Adrenal gland (tissue), 12 donors: ENCODE results near the gene HLF. TPM values are rescaled to one million over a fixed set of nuclear protein-coding genes. Genes with fewer than 3 reads are reported as not detected.

Source experiments
- DNase-seq, 7 donors: peaks; one replicate each; pipeline ENCODE4 v3.0.0-alpha.2; 2019 to 2020
- H3K27ac ChIP-seq, 5 donors: fragments of 200-600 bp; sonication (generic) in 4 of 5; 1 replicate in 3 of 5; 2 replicates in 2 of 5; pipeline versions ENCODE4 v1.5.1 to v1.8.0; 2016 to 2020; ENCODE audit warnings: mild to moderate bottlenecking in 1 of 5
- H3K27me3 ChIP-seq: fragments of 200-600 bp; 2 replicates; pipeline ENCODE4 v1.8.0; 2021
- H3K36me3 ChIP-seq, 2 donors: fragments of 200-600 bp; replicated peaks in 1 of 2; 1 replicate in 1 of 2; 2 replicates in 1 of 2; pipeline versions ENCODE4 v1.5.1 to v1.8.0; 2018 to 2022
- H3K4me1 ChIP-seq, 2 donors: fragments of 200-600 bp; replicated peaks in 1 of 2; 1 replicate in 1 of 2; 2 replicates in 1 of 2; pipeline versions ENCODE4 v1.5.1 to v1.8.0; 2018 to 2021
- H3K4me3 ChIP-seq, 4 donors: fragments of 200-600 bp; sonication (generic) in 3 of 4; one replicate each; pipeline ENCODE4 v1.5.1; 2016 to 2018
- H3K9me3 ChIP-seq, 3 donors: fragments of 200-600 bp; sonication (generic) in 1 of 3; replicated peaks in 1 of 3; 1 replicate in 2 of 3; 2 replicates in 1 of 3; pipeline versions ENCODE4 v1.5.1 to v1.8.0; 2016 to 2021
- CTCF ChIP-seq, 6 experiments: fragments of 450-650 bp in 4 of 6; fragments of 200-600 bp in 2 of 6; sonication (generic) in 1 of 6; IDR thresholded peaks; 1 replicate in 5 of 6; 2 replicates in 1 of 6; pipeline versions ENCODE4 v1.5.1 to v1.8.0; 2016 to 2021; ENCODE audit warnings: antibody characterized with exemption in 6 of 6, mild to moderate bottlenecking in 2 of 6, moderate library complexity in 1 of 6
- POLR2A ChIP-seq, 2 donors: fragments of 450-650 bp; IDR thresholded peaks; one replicate each; pipeline ENCODE4 v1.6.1; 2017; ENCODE audit warnings: antibody characterized with exemption in 2 of 2, mild to moderate bottlenecking in 2 of 2, moderate library complexity in 1 of 2
- WGBS, 4 donors: extraction: QIAGEN DNeasy Blood & Tissue Kit in 2 of 4; methylation state at CpG; one replicate each; pipeline versions ENCODE4 v1.1.5 to v1.1.7; 2013 to 2017; 5-methylcytosine and 5-hydroxymethylcytosine counted together
- intact Hi-C, 2 donors: fragments of 100-400 bp; cut with DNase I; formaldehyde crosslinking; loops; one replicate each; pipeline versions ENCODE4 v1.14.1 to v1.15.0; 2022 to 2023
- polyA plus RNA-seq, 3 donors: library from polyadenylated mRNA; stranded (reverse); fragments of 200-250 nt in 2 of 3; fragments of 350-450 nt in 1 of 3; fragmentation: Illumina TruSeq in 1 of 3; extraction: RNeasy Lipid Tissue Mini Kit (QIAGEN cat#74804) in 1 of 3; gene quantifications; one replicate each; pipeline ENCODE4 v1.2.3, GENCODE V29; 2013 to 2014
- total RNA-seq, 9 donors: library from RNA; depleted of rRNA in 4 of 9; stranded (reverse); fragments of >200 nt in 4 of 9; fragments of 120-200 nt in 1 of 9; fragmentation: NEBNext Ultra II Directional in 1 of 9; extraction: Animal tissue kit (Norgen Biotek cat#: 25700) in 1 of 9; gene quantifications; one replicate each; pipeline versions ENCODE4 v1.1.0 to v1.2.4, GENCODE V29; 2013 to 2023
- donor health status: healthy with polysubstance abuse.
- donor health status: Bipolar disorder and iron deficiency.
- donor health status: DM: yes; HTN: yes; CAD: no.
- donor health status: DM: no; HTN: no; CAD: no.
- donor health status: DM: no; HTN: no; CAD: no.
- donor health status: DM: yes; HTN: yes; CAD: no.

Gene HLF
- total and polyA plus RNA-seq, 12 donors, result 1.3 to 74.3 (median 27.0) TPM

GRCh38 chr17:55317284-55317683 lies 52.5 kb downstream of the HLF start:
- H3K4me1 ChIP-seq, result no peaks in the 10 kb centered on the region
- H3K27ac ChIP-seq, result no peak overlapping the region
- TF ChIP-seq POLR2A (IDR thresholded peaks at IDR 0.05) (no peak), CTCF (IDR thresholded peaks at IDR 0.05) (no peak)
- DNase-seq, result no peak
- no peak overlapping the region for H3K4me3 ChIP-seq
- H3K27me3 ChIP-seq, result no peaks in the 10 kb centered on the region
- H3K36me3 ChIP-seq, result peaks cover 0 to 17% of the 10 kb centered on the region in 2 donors
- intact Hi-C loops, result loop anchor here in 1 of 2 donors (10.0 kb wide), 1 partner anchor 52 kb away; the partner anchor contains the start of gene HLF
- WGBS, 4 donors, result 58 to 78% (median 67%) methylated on average over 3 of the region's 3 CpGs
- H3K9me3 ChIP-seq, result no peaks in the 10 kb centered on the region

- WGBS, 4 donors, result 91 to 95% (median 93%) methylated on average over 8 of the region's 8 CpGs
- no peak for TF ChIP-seq POLR2A (IDR thresholded peaks at IDR 0.05)
- TF ChIP-seq CTCF (IDR thresholded peaks at IDR 0.05), result no peak
- Histone ChIP-seq H3K27ac (no peak overlapping the region), H3K36me3 (peaks cover 0 to 17% of the 10 kb centered on the region in 2 donors), H3K4me3 (no peak overlapping the region), H3K9me3 (no peaks in the 10 kb centered on the region), H3K4me1 (no peaks in the 10 kb centered on the region), H3K27me3 (no peaks in the 10 kb centered on the region)
- intact Hi-C loops, result loop anchor here in 1 of 2 donors (10.0 kb wide), 1 partner anchor 53 kb away; the partner anchor contains the start of gene HLF
- DNase-seq, result no peak
Observed at GRCh38 chr17:55318081-55318480, 53.3 kb downstream of the HLF start.

GRCh38 chr17:55318715-55319487 lies 54.1 kb downstream of the HLF start:
- TF ChIP-seq CTCF (IDR thresholded peaks at IDR 0.05) (no peak), POLR2A (IDR thresholded peaks at IDR 0.05) (no peak)
- peaks cover 0 to 17% of the 10 kb centered on the region in 2 donors for H3K36me3 ChIP-seq
- intact Hi-C loops, result loop anchor here in 1 of 2 donors (10.0 kb wide), 1 partner anchor 54 kb away; the partner anchor contains the start of gene HLF
- H3K27me3 ChIP-seq, result no peaks in the 10 kb centered on the region
- WGBS, 4 donors, result 88 to 90% (median 89%) methylated on average over 7 of the region's 7 CpGs
- H3K4me3 ChIP-seq, result no peak overlapping the region
- DNase-seq, result no peak
- H3K4me1 ChIP-seq, result no peaks in the 10 kb centered on the region
- H3K9me3 ChIP-seq, result no peaks in the 10 kb centered on the region
- H3K27ac ChIP-seq, result no peak overlapping the region

GRCh38 chr17:55319933-55320593 lies 55.3 kb downstream of the HLF start:
- no peak for TF ChIP-seq POLR2A (IDR thresholded peaks at IDR 0.05)
- TF ChIP-seq CTCF (IDR thresholded peaks at IDR 0.05), result no peak
- DNase-seq, result no peak
- H3K9me3 ChIP-seq, result no peaks in the 10 kb centered on the region
- no peak overlapping the region for H3K4me3 ChIP-seq
- H3K27me3 ChIP-seq, result no peaks in the 10 kb centered on the region
- H3K27ac ChIP-seq, result no peak overlapping the region
- 82 to 92% (median 91%) methylated on average over 5 of the region's 5 CpGs for WGBS, 4 donors
- peaks cover 0 to 3% of the 10 kb centered on the region in 2 donors for H3K4me1 ChIP-seq
- intact Hi-C loops, result loop anchor here in 1 of 2 donors (10.0 kb wide), 1 partner anchor 55 kb away; the partner anchor contains the start of gene HLF
- H3K36me3 ChIP-seq, result peaks cover 0 to 17% of the 10 kb centered on the region in 2 donors
